K562 (cell line): ENCODE measurements around the gene SPATA2. TPM values are rescaled to one million over a fixed set of nuclear protein-coding genes. Genes with fewer than 3 reads are reported as not detected.

Source experiments
- CBX1 ChIP-seq: sonication (generic); IDR thresholded peaks from 2 replicates; pipeline ENCODE4 v1.6.1; 2016; ENCODE audit warnings: antibody characterized with exemption, low read depth, mild to moderate bottlenecking
- CHD4 ChIP-seq: fragments of 200-600 bp; sonication (generic); IDR thresholded peaks from 3 replicates; pipeline ENCODE4 v1.6.1; 2012; ENCODE audit warnings: low read depth, mild to moderate bottlenecking, mixed read lengths, low read length, inconsistent platforms; ENCODE audit not compliant: insufficient read depth, insufficient replicate concordance, poor library complexity, severe bottlenecking
- CXXC5 ChIP-seq: fragments of 250-450 bp; sonication (Bioruptor Pico); IDR thresholded peaks from 2 replicates; pipeline ENCODE4 v1.8.0; 2022; ENCODE audit warnings: inconsistent platforms, mild to moderate bottlenecking, moderate library complexity
- PPARD ChIP-seq: fragments of 250-450 bp; sonication (Bioruptor Pico); IDR thresholded peaks from 2 replicates; pipeline ENCODE4 v1.8.0; 2022; ENCODE audit warnings: inconsistent platforms, mild to moderate bottlenecking, moderate library complexity
- TCF7L2 ChIP-seq: fragments of 150-350 bp; IDR thresholded peaks from 2 replicates; pipeline ENCODE4 v1.6.1; 2016; ENCODE audit warnings: low read depth, mild to moderate bottlenecking, low read length, moderate library complexity
- XRCC4 ChIP-seq: IDR thresholded peaks from one replicate; pipeline ENCODE4 v1.6.1; 2011; ENCODE audit not compliant: insufficient read depth, insufficient read length; ENCODE audit errors: extremely low read depth
- polyA plus RNA-seq, 8 experiments: library from polyadenylated mRNA; depleted of rRNA in 4 of 8; stranded (reverse) in 5 of 8; unstranded in 3 of 8; fragments of >200 nt; fragmentation: Nextera tagmentation in 2 of 8; fragmentation: Illumina TruSeq in 1 of 8; extraction: Ambion mirVana in 2 of 8; extraction: Trizol in 1 of 8; gene quantifications; 2 replicates each; pipeline versions ENCODE4 v1.2.1 to v1.2.3, GENCODE V29; 2011 to 2014; ENCODE audit warnings: inconsistent platforms in 1 of 8, missing spikeins in 1 of 8
- total RNA-seq, 7 experiments: library from RNA; depleted of rRNA in 6 of 7; stranded (reverse); fragments of >200 nt in 6 of 7; fragmentation: Illumina TruSeq in 2 of 7; extraction: Trizol in 2 of 7; gene quantifications; 2 replicates each; pipeline versions ENCODE4 v1.2.1 to v1.2.3, GENCODE V29; 2011 to 2021; ENCODE audit warnings: low replicate concordance in 1 of 7
- TF ChIP-seq, protein P1 (sequence below): sonication (generic); formaldehyde crosslinking; IDR thresholded peaks from 2 replicates; pipeline ENCODE4 v1.8.0; 2022; ENCODE audit warnings: missing genetic modification reagents, mild to moderate bottlenecking, borderline replicate concordance
- TF ChIP-seq, protein P2 (sequence below): fragments of 450-650 bp; IDR thresholded peaks from 2 replicates; pipeline ENCODE4 v1.6.1; 2016; ENCODE audit warnings: borderline replicate concordance
- TF ChIP-seq, protein P3 (sequence below), 2 experiments: fragments of 450-650 bp; IDR thresholded peaks; 2 replicates each; pipeline ENCODE4 v1.6.1; 2016
- TF ChIP-seq, protein P4 (sequence below): fragments of 250-450 bp; sonication (Bioruptor Pico); IDR thresholded peaks from 2 replicates; pipeline ENCODE4 v1.4.0; 2020; ENCODE audit warnings: mild to moderate bottlenecking
- TF ChIP-seq, protein P5 (sequence below): fragments of 450-650 bp; IDR thresholded peaks from 2 replicates; pipeline ENCODE4 v1.6.1; 2016; ENCODE audit warnings: low read depth, mild to moderate bottlenecking, moderate library complexity
- TF ChIP-seq, protein P6 (sequence below): sonication (generic); formaldehyde crosslinking; IDR thresholded peaks from 2 replicates; pipeline ENCODE4 v1.8.0; 2022; ENCODE audit warnings: mild to moderate bottlenecking, missing genetic modification reagents

Gene SPATA2
- total and polyA plus RNA-seq, 9 of the 15 experiments (the other 6 are each of a cell fraction or from before 2014, with no cell fraction given) = 0.46 to 8.2 (median 2.7) TPM

DNA sequence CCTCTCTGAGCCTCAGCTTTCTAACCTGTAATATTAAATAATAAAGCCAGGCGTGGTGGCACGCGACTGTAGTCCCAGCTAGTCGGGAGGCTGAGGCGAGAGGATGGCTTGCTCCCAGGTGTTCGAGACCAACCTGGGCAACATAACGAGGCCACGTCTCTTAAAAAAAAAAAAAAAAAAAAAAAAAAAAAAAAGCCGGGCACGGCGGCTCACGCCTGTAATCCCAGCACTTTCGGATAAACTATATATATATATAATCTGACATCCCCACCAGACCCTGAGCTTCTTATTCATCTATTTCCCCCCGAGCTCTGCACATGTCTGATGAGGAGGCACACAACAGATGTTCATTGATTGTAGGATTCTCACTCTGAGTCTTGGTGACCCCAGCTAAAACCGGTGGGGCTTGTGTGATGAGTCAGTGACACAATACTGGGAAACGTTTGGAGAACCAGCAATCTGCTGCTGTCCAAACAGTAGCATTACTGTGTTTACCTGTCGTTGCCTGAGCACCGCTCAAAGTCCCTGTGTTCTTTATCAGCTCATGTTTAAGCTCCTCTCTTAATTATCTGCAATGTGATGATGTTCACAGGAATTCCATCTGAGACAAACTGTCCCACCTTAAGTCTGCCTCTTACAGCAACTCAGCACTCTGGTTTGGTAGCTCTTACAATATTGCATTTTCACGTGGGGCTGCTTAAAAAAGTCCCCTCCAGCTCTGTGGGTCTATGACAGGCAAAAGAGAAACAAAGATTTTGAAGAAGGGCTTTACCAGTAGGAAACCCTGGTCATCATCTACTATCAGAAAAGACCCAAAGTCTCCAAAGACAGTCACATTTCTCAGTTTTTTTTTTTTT lies 1.0 kb upstream of the SPATA2 start (continued):
- TF ChIP-seq, protein P1, sequence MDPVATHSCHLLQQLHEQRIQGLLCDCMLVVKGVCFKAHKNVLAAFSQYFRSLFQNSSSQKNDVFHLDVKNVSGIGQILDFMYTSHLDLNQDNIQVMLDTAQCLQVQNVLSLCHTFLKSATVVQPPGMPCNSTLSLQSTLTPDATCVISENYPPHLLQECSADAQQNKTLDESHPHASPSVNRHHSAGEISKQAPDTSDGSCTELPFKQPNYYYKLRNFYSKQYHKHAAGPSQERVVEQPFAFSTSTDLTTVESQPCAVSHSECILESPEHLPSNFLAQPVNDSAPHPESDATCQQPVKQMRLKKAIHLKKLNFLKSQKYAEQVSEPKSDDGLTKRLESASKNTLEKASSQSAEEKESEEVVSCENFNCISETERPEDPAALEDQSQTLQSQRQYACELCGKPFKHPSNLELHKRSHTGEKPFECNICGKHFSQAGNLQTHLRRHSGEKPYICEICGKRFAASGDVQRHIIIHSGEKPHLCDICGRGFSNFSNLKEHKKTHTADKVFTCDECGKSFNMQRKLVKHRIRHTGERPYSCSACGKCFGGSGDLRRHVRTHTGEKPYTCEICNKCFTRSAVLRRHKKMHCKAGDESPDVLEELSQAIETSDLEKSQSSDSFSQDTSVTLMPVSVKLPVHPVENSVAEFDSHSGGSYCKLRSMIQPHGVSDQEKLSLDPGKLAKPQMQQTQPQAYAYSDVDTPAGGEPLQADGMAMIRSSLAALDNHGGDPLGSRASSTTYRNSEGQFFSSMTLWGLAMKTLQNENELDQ (CRISPR knock-in tag) = no peak
- TF ChIP-seq PPARD (CRISPR knock-in tag) (no peak), CBX1 (no peak), CXXC5 (CRISPR knock-in tag) (no peak), TCF7L2 (no peak), XRCC4 (no peak), CHD4 (no peak)
- TF ChIP-seq, protein P2, sequence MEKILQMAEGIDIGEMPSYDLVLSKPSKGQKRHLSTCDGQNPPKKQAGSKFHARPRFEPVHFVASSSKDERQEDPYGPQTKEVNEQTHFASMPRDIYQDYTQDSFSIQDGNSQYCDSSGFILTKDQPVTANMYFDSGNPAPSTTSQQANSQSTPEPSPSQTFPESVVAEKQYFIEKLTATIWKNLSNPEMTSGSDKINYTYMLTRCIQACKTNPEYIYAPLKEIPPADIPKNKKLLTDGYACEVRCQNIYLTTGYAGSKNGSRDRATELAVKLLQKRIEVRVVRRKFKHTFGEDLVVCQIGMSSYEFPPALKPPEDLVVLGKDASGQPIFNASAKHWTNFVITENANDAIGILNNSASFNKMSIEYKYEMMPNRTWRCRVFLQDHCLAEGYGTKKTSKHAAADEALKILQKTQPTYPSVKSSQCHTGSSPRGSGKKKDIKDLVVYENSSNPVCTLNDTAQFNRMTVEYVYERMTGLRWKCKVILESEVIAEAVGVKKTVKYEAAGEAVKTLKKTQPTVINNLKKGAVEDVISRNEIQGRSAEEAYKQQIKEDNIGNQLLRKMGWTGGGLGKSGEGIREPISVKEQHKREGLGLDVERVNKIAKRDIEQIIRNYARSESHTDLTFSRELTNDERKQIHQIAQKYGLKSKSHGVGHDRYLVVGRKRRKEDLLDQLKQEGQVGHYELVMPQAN = peak; percentile 19; the same call in 1 of the 2 replicates
- TF ChIP-seq, protein P3, sequence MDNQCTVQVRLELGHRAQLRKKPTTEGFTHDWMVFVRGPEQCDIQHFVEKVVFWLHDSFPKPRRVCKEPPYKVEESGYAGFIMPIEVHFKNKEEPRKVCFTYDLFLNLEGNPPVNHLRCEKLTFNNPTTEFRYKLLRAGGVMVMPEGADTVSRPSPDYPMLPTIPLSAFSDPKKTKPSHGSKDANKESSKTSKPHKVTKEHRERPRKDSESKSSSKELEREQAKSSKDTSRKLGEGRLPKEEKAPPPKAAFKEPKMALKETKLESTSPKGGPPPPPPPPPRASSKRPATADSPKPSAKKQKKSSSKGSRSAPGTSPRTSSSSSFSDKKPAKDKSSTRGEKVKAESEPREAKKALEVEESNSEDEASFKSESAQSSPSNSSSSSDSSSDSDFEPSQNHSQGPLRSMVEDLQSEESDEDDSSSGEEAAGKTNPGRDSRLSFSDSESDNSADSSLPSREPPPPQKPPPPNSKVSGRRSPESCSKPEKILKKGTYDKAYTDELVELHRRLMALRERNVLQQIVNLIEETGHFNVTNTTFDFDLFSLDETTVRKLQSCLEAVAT (IDR thresholded peaks at IDR 0.05) = no peak
- TF ChIP-seq, protein P4, sequence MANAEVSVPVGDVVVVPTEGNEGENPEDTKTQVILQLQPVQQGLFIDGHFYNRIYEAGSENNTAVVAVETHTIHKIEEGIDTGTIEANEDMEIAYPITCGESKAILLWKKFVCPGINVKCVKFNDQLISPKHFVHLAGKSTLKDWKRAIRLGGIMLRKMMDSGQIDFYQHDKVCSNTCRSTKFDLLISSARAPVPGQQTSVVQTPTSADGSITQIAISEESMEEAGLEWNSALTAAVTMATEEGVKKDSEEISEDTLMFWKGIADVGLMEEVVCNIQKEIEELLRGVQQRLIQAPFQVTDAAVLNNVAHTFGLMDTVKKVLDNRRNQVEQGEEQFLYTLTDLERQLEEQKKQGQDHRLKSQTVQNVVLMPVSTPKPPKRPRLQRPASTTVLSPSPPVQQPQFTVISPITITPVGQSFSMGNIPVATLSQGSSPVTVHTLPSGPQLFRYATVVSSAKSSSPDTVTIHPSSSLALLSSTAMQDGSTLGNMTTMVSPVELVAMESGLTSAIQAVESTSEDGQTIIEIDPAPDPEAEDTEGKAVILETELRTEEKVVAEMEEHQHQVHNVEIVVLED (CRISPR knock-in tag) = no peak
- TF ChIP-seq, protein P5, sequence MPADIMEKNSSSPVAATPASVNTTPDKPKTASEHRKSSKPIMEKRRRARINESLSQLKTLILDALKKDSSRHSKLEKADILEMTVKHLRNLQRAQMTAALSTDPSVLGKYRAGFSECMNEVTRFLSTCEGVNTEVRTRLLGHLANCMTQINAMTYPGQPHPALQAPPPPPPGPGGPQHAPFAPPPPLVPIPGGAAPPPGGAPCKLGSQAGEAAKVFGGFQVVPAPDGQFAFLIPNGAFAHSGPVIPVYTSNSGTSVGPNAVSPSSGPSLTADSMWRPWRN = 0 out of 2 replicates have a peak, but pooled peaks have one; percentile 4
- TF ChIP-seq, protein P6, sequence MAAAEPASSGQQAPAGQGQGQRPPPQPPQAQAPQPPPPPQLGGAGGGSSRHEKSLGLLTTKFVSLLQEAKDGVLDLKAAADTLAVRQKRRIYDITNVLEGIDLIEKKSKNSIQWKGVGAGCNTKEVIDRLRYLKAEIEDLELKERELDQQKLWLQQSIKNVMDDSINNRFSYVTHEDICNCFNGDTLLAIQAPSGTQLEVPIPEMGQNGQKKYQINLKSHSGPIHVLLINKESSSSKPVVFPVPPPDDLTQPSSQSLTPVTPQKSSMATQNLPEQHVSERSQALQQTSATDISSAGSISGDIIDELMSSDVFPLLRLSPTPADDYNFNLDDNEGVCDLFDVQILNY (CRISPR knock-in tag) = no peak
